PFSK-1 (cell line): ENCODE measurements around the gene WIPI1.

Experiments used
- POLR2AphosphoS5 ChIP-seq: IDR thresholded peaks from 2 replicates; pipeline ENCODE4 v1.6.1; 2012; ENCODE audit warnings: low read depth, mild to moderate bottlenecking, control low read depth, low read length, moderate library complexity
- TAF1 ChIP-seq: IDR thresholded peaks from 2 replicates; pipeline ENCODE4 v1.6.1; 2012; ENCODE audit warnings: low read length, control low read depth, borderline replicate concordance; ENCODE audit not compliant: insufficient read depth
- TF ChIP-seq, protein P1 (sequence below), 2 experiments: IDR thresholded peaks; 2 replicates each; pipeline versions ENCODE4 v1.6.1 to v1.8.0; 2011 to 2012; ENCODE audit warnings: low read depth in 2 of 2, low read length in 2 of 2, control low read depth in 1 of 2, inconsistent platforms in 1 of 2, mild to moderate bottlenecking in 1 of 2, moderate library complexity in 1 of 2; ENCODE audit not compliant: insufficient read depth in 1 of 2

DNA sequence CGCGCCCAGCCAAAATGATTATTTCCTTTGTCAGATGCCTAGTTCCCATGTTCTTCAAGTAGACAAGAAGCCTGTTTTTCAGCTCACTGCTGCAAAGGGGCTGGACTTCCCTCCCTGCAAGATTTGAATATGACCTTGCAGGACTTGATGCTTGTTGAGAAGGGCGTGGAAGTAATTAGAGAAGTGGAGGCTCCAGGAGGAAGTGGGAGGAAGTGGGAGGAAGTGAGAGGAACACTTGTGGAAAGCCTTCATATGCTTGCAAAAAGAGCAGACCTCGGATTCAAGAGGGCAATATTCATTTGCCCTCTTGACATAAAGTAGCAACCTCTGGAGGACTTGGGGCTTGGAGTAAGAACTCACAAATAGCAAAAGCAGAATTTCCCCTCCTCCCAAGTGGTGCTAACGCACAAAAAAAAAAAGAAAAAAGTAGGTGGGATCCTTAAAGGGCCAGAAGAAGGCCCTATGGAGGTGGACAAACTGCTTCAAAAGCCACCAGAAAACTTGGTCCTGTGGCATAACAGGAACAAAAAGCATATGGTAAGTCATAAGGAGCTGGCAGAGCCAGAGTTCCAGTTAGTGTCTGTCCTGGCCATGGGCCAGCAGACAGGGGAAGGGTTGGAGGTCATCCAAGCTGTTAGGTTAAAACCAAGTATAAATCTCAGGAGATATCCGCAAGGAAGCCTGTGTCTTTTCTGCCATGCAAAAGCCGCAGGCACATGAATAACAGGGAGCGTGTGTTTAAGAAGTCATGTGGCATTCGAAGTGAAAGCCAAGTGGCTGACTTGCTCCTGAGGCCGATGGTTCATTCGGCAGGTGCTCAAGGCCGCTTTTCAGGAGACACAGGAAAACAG, 34.3 kb upstream of the WIPI1 start:
- TF ChIP-seq, protein P1, sequence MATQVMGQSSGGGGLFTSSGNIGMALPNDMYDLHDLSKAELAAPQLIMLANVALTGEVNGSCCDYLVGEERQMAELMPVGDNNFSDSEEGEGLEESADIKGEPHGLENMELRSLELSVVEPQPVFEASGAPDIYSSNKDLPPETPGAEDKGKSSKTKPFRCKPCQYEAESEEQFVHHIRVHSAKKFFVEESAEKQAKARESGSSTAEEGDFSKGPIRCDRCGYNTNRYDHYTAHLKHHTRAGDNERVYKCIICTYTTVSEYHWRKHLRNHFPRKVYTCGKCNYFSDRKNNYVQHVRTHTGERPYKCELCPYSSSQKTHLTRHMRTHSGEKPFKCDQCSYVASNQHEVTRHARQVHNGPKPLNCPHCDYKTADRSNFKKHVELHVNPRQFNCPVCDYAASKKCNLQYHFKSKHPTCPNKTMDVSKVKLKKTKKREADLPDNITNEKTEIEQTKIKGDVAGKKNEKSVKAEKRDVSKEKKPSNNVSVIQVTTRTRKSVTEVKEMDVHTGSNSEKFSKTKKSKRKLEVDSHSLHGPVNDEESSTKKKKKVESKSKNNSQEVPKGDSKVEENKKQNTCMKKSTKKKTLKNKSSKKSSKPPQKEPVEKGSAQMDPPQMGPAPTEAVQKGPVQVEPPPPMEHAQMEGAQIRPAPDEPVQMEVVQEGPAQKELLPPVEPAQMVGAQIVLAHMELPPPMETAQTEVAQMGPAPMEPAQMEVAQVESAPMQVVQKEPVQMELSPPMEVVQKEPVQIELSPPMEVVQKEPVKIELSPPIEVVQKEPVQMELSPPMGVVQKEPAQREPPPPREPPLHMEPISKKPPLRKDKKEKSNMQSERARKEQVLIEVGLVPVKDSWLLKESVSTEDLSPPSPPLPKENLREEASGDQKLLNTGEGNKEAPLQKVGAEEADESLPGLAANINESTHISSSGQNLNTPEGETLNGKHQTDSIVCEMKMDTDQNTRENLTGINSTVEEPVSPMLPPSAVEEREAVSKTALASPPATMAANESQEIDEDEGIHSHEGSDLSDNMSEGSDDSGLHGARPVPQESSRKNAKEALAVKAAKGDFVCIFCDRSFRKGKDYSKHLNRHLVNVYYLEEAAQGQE (IDR thresholded peaks at IDR 0.05; ENCODE audit: insufficient read depth in 1 of 2, low read depth in 2 of 2, low read length in 2 of 2): no peak; a peak in 1 of 4 replicates
- no peak for TF ChIP-seq POLR2AphosphoS5
- TF ChIP-seq TAF1: no peak
